Ishikawa (cell line): ENCODE measurements around the gene URB1.

Source experiments
- EGR1 ChIP-seq: IDR thresholded peaks from 2 replicates; pipeline ENCODE4 v1.6.1; 2012
- EP300 ChIP-seq: IDR thresholded peaks from 2 replicates; pipeline ENCODE4 v1.6.1; 2012; ENCODE audit warnings: borderline replicate concordance
- FOXM1 ChIP-seq: IDR thresholded peaks from 2 replicates; pipeline ENCODE4 v1.6.1; 2012; ENCODE audit warnings: low read depth, borderline replicate concordance
- RAD21 ChIP-seq: IDR thresholded peaks from 2 replicates; pipeline ENCODE4 v1.6.1; 2012; ENCODE audit warnings: low read depth

DNA sequence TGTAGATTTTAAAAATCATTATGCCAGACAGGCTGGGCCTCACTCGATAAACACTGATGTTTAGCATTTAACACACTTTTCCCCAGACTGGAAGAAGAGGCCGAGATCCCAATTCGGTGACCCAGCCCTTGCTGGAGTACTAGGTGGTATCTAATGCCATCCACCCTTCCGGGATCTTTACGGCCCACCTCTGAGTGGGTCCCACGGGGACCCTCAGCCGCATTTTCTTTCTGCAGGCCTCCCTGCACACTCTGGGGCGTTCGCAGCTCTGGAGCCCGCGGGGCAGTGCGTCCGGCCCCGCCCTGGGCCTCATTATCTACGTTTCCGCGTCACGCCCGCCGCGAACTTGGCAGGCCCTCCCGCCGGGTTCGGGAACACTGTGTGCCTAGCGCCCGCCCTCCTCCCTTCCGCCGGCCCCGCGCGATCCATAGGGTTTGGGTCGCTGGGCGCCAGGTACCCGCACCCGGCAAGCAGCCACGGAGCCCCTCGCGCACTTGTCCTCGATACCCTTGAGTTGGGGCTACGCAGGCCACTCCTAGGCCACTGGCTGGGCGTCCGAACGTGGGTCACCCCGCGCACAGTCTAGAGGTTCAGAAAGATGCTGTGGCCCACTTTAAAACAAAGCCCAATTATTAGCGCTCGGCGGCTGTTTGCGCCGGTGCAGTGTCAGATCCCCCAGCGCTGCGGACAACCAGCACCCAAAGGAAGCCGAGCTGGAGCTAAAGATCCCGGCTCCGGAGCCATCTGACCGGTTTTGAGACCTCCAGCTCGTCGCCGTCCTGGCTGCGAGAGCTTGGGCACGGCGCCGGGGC lies 18.7 kb upstream of the URB1 start:
- TF ChIP-seq EP300 (no peak), FOXM1 (no peak), EGR1 (no peak), RAD21 (no peak)
